HepG2 (cell line): ENCODE measurements around the gene NOX3. TPM values are rescaled to one million over a fixed set of nuclear protein-coding genes. Genes with fewer than 3 reads are reported as not detected.

ENCODE experiments used
- ARNT2 ChIP-seq: sonication (generic); formaldehyde crosslinking; IDR thresholded peaks from 2 replicates; pipeline ENCODE4 v1.8.0; 2022; ENCODE audit warnings: mild to moderate bottlenecking, low read depth, missing genetic modification reagents, moderate library complexity
- CAMTA2 ChIP-seq: sonication (generic); formaldehyde crosslinking; IDR thresholded peaks from 2 replicates; pipeline ENCODE4 v1.4.0; 2020; ENCODE audit warnings: mild to moderate bottlenecking, missing genetic modification reagents, borderline replicate concordance
- CTCF ChIP-seq: sonication (generic); formaldehyde crosslinking; IDR thresholded peaks from 2 replicates; pipeline ENCODE4 v1.5.0; 2020; ENCODE audit warnings: mild to moderate bottlenecking, missing genetic modification reagents, moderate library complexity
- GATAD2A ChIP-seq: IDR thresholded peaks from 2 replicates; pipeline ENCODE4 v1.6.1; 2016
- HOXD1 ChIP-seq: sonication (generic); formaldehyde crosslinking; IDR thresholded peaks from 2 replicates; pipeline ENCODE4 v1.5.0; 2020; ENCODE audit warnings: missing genetic modification reagents
- SALL1 ChIP-seq: sonication (generic); formaldehyde crosslinking; IDR thresholded peaks from 2 replicates; pipeline ENCODE4 v1.8.0; 2022; ENCODE audit warnings: mild to moderate bottlenecking, missing genetic modification reagents
- SRY ChIP-seq: sonication (generic); formaldehyde crosslinking; IDR thresholded peaks from 2 replicates; pipeline ENCODE4 v1.8.0; 2022; ENCODE audit warnings: mild to moderate bottlenecking, missing genetic modification reagents
- TCF7L2 ChIP-seq: IDR thresholded peaks from 2 replicates; pipeline ENCODE4 v1.6.1; 2011; ENCODE audit warnings: mild to moderate bottlenecking, low read depth, low read length, moderate library complexity
- TOPORS ChIP-seq: sonication (generic); formaldehyde crosslinking; IDR thresholded peaks from 2 replicates; pipeline ENCODE4 v1.8.0; 2023; ENCODE audit warnings: mild to moderate bottlenecking, missing genetic modification reagents
- ZBTB1 ChIP-seq: sonication (generic); formaldehyde crosslinking; IDR thresholded peaks from 2 replicates; pipeline ENCODE4 v1.4.0; 2020; ENCODE audit warnings: missing genetic modification reagents, borderline replicate concordance
- ZBTB38 ChIP-seq: sonication (generic); formaldehyde crosslinking; IDR thresholded peaks from 2 replicates; pipeline ENCODE4 v1.5.1; 2020; ENCODE audit warnings: mild to moderate bottlenecking, missing genetic modification reagents
- ZFX ChIP-seq: sonication (generic); formaldehyde crosslinking; IDR thresholded peaks from 2 replicates; pipeline ENCODE4 v1.4.0; 2020; ENCODE audit warnings: mild to moderate bottlenecking, low read depth, missing genetic modification reagents, moderate library complexity
- ZNF225 ChIP-seq: sonication (generic); formaldehyde crosslinking; IDR thresholded peaks from 2 replicates; pipeline ENCODE4 v1.4.0; 2020; ENCODE audit warnings: mild to moderate bottlenecking, missing genetic modification reagents
- ZNF564 ChIP-seq: sonication (generic); formaldehyde crosslinking; IDR thresholded peaks from 2 replicates; pipeline ENCODE4 v1.8.1; 2023; ENCODE audit warnings: mild to moderate bottlenecking, missing genetic modification reagents
- ZSCAN22 ChIP-seq: sonication (generic); formaldehyde crosslinking; IDR thresholded peaks from 2 replicates; pipeline ENCODE4 v1.4.0; 2020; ENCODE audit warnings: mild to moderate bottlenecking, missing genetic modification reagents
- polyA plus RNA-seq, 8 experiments: library from polyadenylated mRNA; depleted of rRNA in 3 of 8; stranded (reverse) in 7 of 8; unstranded in 1 of 8; fragments of >200 nt; fragmentation: Illumina TruSeq in 4 of 8; extraction: Trizol in 4 of 8; gene quantifications; 2 replicates each; pipeline versions ENCODE4 v1.2.1 to v1.2.3, GENCODE V29; 2011 to 2016; ENCODE audit warnings: low read depth in 4 of 8, missing spikeins in 1 of 8, mixed read lengths in 1 of 8; ENCODE audit not compliant: insufficient read depth in 1 of 8
- total RNA-seq, 5 experiments: library from RNA; depleted of rRNA; stranded (reverse); fragments of >200 nt; fragmentation: Illumina TruSeq; extraction: Trizol; gene quantifications; 2 replicates each; pipeline ENCODE4 v1.2.3, GENCODE V29; 2016; ENCODE audit warnings: low read depth in 1 of 5
- TF ChIP-seq, protein P1 (sequence below): sonication (generic); formaldehyde crosslinking; IDR thresholded peaks from 2 replicates; pipeline ENCODE4 v1.5.1; 2020; ENCODE audit warnings: mild to moderate bottlenecking, missing genetic modification reagents, borderline replicate concordance
- TF ChIP-seq, protein P2 (sequence below): sonication (generic); formaldehyde crosslinking; IDR thresholded peaks from 2 replicates; pipeline ENCODE4 v1.4.0; 2020; ENCODE audit warnings: missing genetic modification reagents

The NOX3 gene
- total and polyA plus RNA-seq, 2 of the 13 experiments (the other 11 are each of a cell fraction or from before 2014, with no cell fraction given), result 0.09 to 0.18 TPM

- TF ChIP-seq, protein P1, sequence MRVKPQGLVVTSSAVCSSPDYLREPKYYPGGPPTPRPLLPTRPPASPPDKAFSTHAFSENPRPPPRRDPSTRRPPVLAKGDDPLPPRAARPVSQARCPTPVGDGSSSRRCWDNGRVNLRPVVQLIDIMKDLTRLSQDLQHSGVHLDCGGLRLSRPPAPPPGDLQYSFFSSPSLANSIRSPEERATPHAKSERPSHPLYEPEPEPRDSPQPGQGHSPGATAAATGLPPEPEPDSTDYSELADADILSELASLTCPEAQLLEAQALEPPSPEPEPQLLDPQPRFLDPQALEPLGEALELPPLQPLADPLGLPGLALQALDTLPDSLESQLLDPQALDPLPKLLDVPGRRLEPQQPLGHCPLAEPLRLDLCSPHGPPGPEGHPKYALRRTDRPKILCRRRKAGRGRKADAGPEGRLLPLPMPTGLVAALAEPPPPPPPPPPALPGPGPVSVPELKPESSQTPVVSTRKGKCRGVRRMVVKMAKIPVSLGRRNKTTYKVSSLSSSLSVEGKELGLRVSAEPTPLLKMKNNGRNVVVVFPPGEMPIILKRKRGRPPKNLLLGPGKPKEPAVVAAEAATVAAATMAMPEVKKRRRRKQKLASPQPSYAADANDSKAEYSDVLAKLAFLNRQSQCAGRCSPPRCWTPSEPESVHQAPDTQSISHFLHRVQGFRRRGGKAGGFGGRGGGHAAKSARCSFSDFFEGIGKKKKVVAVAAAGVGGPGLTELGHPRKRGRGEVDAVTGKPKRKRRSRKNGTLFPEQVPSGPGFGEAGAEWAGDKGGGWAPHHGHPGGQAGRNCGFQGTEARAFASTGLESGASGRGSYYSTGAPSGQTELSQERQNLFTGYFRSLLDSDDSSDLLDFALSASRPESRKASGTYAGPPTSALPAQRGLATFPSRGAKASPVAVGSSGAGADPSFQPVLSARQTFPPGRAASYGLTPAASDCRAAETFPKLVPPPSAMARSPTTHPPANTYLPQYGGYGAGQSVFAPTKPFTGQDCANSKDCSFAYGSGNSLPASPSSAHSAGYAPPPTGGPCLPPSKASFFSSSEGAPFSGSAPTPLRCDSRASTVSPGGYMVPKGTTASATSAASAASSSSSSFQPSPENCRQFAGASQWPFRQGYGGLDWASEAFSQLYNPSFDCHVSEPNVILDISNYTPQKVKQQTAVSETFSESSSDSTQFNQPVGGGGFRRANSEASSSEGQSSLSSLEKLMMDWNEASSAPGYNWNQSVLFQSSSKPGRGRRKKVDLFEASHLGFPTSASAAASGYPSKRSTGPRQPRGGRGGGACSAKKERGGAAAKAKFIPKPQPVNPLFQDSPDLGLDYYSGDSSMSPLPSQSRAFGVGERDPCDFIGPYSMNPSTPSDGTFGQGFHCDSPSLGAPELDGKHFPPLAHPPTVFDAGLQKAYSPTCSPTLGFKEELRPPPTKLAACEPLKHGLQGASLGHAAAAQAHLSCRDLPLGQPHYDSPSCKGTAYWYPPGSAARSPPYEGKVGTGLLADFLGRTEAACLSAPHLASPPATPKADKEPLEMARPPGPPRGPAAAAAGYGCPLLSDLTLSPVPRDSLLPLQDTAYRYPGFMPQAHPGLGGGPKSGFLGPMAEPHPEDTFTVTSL (CRISPR knock-in tag), result peak; percentile 100
- peak; percentile 87 for TF ChIP-seq ZNF564
- peak; percentile 96 for TF ChIP-seq TCF7L2
- TF ChIP-seq GATAD2A, result peak; percentile 100
- TF ChIP-seq ZNF225 (CRISPR knock-in tag), result no peak
- TF ChIP-seq ZBTB38, result peak; percentile 99
- TF ChIP-seq, protein P2, sequence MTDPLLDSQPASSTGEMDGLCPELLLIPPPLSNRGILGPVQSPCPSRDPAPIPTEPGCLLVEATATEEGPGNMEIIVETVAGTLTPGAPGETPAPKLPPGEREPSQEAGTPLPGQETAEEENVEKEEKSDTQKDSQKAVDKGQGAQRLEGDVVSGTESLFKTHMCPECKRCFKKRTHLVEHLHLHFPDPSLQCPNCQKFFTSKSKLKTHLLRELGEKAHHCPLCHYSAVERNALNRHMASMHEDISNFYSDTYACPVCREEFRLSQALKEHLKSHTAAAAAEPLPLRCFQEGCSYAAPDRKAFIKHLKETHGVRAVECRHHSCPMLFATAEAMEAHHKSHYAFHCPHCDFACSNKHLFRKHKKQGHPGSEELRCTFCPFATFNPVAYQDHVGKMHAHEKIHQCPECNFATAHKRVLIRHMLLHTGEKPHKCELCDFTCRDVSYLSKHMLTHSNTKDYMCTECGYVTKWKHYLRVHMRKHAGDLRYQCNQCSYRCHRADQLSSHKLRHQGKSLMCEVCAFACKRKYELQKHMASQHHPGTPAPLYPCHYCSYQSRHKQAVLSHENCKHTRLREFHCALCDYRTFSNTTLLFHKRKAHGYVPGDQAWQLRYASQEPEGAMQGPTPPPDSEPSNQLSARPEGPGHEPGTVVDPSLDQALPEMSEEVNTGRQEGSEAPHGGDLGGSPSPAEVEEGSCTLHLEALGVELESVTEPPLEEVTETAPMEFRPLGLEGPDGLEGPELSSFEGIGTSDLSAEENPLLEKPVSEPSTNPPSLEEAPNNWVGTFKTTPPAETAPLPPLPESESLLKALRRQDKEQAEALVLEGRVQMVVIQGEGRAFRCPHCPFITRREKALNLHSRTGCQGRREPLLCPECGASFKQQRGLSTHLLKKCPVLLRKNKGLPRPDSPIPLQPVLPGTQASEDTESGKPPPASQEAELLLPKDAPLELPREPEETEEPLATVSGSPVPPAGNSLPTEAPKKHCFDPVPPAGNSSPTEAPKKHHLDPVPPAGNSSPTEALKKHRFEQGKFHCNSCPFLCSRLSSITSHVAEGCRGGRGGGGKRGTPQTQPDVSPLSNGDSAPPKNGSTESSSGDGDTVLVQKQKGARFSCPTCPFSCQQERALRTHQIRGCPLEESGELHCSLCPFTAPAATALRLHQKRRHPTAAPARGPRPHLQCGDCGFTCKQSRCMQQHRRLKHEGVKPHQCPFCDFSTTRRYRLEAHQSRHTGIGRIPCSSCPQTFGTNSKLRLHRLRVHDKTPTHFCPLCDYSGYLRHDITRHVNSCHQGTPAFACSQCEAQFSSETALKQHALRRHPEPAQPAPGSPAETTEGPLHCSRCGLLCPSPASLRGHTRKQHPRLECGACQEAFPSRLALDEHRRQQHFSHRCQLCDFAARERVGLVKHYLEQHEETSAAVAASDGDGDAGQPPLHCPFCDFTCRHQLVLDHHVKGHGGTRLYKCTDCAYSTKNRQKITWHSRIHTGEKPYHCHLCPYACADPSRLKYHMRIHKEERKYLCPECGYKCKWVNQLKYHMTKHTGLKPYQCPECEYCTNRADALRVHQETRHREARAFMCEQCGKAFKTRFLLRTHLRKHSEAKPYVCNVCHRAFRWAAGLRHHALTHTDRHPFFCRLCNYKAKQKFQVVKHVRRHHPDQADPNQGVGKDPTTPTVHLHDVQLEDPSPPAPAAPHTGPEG (CRISPR knock-in tag), result peak; percentile 74; the same call in 1 of the 2 replicates
- no peak for TF ChIP-seq CAMTA2 (CRISPR knock-in tag)
- TF ChIP-seq TOPORS (CRISPR knock-in tag), result peak; percentile 94
- no peak; the same call in 1 of the 2 replicates for TF ChIP-seq ZBTB1 (CRISPR knock-in tag)
- TF ChIP-seq SRY (CRISPR knock-in tag), result 0 out of 2 replicates have a peak, but pooled peaks have one; percentile 25
- TF ChIP-seq CTCF, result peak; percentile 40; the same call in 1 of the 2 replicates
- TF ChIP-seq HOXD1 (CRISPR knock-in tag), result peak; percentile 98
- no peak for TF ChIP-seq ZSCAN22 (CRISPR knock-in tag)
- TF ChIP-seq SALL1 (CRISPR knock-in tag), result peak; percentile 100
- peak; percentile 73 for TF ChIP-seq ZFX (CRISPR knock-in tag)
- TF ChIP-seq ARNT2 (CRISPR knock-in tag), result peak; percentile 74
These were observed 56.4 kb downstream of the NOX3 start (continued) for GRCh38 chr6:155399062-155399744.
